ENCODE results near the gene SPRING1. TPM values are rescaled to one million over a fixed set of nuclear protein-coding genes. Genes with fewer than 3 reads are reported as not detected.

The SPRING1 gene, protein sequence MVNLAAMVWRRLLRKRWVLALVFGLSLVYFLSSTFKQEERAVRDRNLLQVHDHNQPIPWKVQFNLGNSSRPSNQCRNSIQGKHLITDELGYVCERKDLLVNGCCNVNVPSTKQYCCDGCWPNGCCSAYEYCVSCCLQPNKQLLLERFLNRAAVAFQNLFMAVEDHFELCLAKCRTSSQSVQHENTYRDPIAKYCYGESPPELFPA
- total RNA-seq = 10 to 100 TPM in 1 of 2 donors, 1 to 10 TPM in 1; 8.1 to 11.7 TPM
- polyA plus RNA-seq = 1 to 10 TPM; 6.0 to 8.7 TPM

DNA sequence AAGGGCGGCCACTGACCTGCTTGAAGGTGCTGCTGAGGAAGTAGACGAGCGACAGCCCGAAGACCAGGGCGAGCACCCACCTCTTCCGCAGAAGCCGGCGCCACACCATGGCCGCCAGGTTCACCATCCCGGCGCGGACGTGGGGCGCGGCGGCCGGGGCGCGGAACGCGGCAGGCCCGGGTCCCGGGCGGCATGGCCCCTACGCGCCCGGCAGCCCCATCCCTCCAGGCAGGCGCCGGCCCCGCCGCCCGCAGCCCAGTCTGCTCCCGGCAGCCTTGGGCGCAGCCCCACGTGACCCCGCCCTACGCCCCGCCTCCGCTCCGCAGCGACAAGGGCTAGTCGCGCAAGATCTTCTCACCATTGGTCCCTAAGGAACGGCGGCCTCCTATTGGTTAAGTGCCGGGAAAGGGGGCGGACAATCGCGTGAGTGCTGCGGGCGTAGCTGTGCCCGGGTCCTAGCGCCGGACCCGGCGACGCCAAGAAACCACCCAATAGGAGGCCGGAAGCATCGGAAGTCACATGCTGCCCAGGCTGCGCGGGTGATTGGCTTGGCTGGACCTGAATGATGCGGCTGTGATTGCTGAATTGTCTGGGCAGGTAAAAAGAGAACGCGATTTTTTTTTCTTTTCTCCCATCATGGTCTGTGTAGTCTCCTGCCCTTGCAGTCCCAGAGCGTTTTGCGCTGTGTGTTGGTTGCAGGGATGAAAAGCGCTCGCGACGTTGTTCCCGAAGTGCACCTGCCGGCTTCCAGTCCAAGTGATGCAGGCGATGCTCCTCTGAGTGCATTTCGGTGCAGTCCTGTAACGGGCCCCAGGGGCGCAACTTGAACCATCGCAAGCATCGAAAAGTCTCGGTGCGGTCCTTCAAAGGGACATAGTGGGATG, at the start of gene SPRING1, which contains the start of gene RNFT2:
Gene SPRING1, minus strand, starts transcription at position 296 of the 884 bp plus-strand sequence. Its CDS starts 169 bp downstream, at position 127.
Gene RNFT2, plus strand, starts transcription at position 542 of the 884 bp plus-strand sequence. CDS start 2,183 bp downstream, outside the sequence.
- WGBS = 1% methylated on average over 80 of the region's 80 CpGs
- Histone ChIP-seq H3K27me3 (ENCODE audit: control insufficient read depth in 4 of 4, insufficient read depth in 4 of 4, low read length in 3 of 4) (no peaks in the 10 kb centered on the region), H3K36me3 (ENCODE audit: control insufficient read depth in 4 of 4, insufficient read depth in 3 of 4, low read depth in 1 of 4, low read length in 3 of 4) (no peaks in the 10 kb centered on the region)

More for the DNA sequence above, at the start of gene SPRING1, which contains the start of gene RNFT2:
- Histone ChIP-seq H3K4me1 (ENCODE audit: control insufficient read depth in 4 of 4, insufficient read depth in 4 of 4, low read length in 3 of 4) (peaks cover 3 to 33% (median 28%) of the 10 kb centered on the region in 4 donors), H3K27ac (ENCODE audit: low read depth in 1 of 2, low read length in 2 of 2) (peak within 1 kb of the TSS; percentile 26 to 60), H3K9ac (ENCODE audit: low read depth in 1 of 2, low read length in 2 of 2) (peak within 1 kb of the TSS; percentile 61 to 91), H3K4me3 (ENCODE audit: low read depth in 1 of 3, low read length in 3 of 3) (peak within 1 kb of the TSS; percentile 79 to 99 (median 82)), H3K9me3 (ENCODE audit: control insufficient read depth in 4 of 4, low read length in 3 of 4) (no peaks in the 10 kb centered on the region)
- peak in 1 of 2 donors; percentile 23 for TF ChIP-seq RAD21 (IDR thresholded peaks at IDR 0.05)
- peak in 1 of 2 donors; percentile 14 for TF ChIP-seq JUND (IDR thresholded peaks at IDR 0.05)
- TF ChIP-seq YY1 (IDR thresholded peaks at IDR 0.05) = peak; percentile 64
- TF ChIP-seq, protein P1, sequence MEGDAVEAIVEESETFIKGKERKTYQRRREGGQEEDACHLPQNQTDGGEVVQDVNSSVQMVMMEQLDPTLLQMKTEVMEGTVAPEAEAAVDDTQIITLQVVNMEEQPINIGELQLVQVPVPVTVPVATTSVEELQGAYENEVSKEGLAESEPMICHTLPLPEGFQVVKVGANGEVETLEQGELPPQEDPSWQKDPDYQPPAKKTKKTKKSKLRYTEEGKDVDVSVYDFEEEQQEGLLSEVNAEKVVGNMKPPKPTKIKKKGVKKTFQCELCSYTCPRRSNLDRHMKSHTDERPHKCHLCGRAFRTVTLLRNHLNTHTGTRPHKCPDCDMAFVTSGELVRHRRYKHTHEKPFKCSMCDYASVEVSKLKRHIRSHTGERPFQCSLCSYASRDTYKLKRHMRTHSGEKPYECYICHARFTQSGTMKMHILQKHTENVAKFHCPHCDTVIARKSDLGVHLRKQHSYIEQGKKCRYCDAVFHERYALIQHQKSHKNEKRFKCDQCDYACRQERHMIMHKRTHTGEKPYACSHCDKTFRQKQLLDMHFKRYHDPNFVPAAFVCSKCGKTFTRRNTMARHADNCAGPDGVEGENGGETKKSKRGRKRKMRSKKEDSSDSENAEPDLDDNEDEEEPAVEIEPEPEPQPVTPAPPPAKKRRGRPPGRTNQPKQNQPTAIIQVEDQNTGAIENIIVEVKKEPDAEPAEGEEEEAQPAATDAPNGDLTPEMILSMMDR (IDR thresholded peaks at IDR 0.05; ENCODE audit: low read depth, low read length, missing input control) = no peak
- peak; percentile 55 to 88 for TF ChIP-seq GABPA (IDR thresholded peaks at IDR 0.05 in 1 of 2, conservative IDR thresholded peaks at IDR 0.05 in 1 of 2)
- no peak for TF ChIP-seq HNF4G (IDR thresholded peaks at IDR 0.05)
- TF ChIP-seq HNF4A (conservative IDR thresholded peaks at IDR 0.05) = peak in 1 of 2 donors; percentile 34
- peak; percentile 38 to 56 for TF ChIP-seq RXRA (IDR thresholded peaks at IDR 0.05)
- TF ChIP-seq, protein P2, sequence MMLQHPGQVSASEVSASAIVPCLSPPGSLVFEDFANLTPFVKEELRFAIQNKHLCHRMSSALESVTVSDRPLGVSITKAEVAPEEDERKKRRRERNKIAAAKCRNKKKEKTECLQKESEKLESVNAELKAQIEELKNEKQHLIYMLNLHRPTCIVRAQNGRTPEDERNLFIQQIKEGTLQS (IDR thresholded peaks at IDR 0.05) = no peak
- TF ChIP-seq, protein P3, sequence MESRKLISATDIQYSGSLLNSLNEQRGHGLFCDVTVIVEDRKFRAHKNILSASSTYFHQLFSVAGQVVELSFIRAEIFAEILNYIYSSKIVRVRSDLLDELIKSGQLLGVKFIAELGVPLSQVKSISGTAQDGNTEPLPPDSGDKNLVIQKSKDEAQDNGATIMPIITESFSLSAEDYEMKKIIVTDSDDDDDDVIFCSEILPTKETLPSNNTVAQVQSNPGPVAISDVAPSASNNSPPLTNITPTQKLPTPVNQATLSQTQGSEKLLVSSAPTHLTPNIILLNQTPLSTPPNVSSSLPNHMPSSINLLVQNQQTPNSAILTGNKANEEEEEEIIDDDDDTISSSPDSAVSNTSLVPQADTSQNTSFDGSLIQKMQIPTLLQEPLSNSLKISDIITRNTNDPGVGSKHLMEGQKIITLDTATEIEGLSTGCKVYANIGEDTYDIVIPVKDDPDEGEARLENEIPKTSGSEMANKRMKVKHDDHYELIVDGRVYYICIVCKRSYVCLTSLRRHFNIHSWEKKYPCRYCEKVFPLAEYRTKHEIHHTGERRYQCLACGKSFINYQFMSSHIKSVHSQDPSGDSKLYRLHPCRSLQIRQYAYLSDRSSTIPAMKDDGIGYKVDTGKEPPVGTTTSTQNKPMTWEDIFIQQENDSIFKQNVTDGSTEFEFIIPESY (IDR thresholded peaks at IDR 0.05) = peak; percentile 45
- peak; percentile 25 for TF ChIP-seq FOXA1 (IDR thresholded peaks at IDR 0.05)
- TF ChIP-seq SP1 (IDR thresholded peaks at IDR 0.05) = peak; percentile 96
- TF ChIP-seq, protein P4, sequence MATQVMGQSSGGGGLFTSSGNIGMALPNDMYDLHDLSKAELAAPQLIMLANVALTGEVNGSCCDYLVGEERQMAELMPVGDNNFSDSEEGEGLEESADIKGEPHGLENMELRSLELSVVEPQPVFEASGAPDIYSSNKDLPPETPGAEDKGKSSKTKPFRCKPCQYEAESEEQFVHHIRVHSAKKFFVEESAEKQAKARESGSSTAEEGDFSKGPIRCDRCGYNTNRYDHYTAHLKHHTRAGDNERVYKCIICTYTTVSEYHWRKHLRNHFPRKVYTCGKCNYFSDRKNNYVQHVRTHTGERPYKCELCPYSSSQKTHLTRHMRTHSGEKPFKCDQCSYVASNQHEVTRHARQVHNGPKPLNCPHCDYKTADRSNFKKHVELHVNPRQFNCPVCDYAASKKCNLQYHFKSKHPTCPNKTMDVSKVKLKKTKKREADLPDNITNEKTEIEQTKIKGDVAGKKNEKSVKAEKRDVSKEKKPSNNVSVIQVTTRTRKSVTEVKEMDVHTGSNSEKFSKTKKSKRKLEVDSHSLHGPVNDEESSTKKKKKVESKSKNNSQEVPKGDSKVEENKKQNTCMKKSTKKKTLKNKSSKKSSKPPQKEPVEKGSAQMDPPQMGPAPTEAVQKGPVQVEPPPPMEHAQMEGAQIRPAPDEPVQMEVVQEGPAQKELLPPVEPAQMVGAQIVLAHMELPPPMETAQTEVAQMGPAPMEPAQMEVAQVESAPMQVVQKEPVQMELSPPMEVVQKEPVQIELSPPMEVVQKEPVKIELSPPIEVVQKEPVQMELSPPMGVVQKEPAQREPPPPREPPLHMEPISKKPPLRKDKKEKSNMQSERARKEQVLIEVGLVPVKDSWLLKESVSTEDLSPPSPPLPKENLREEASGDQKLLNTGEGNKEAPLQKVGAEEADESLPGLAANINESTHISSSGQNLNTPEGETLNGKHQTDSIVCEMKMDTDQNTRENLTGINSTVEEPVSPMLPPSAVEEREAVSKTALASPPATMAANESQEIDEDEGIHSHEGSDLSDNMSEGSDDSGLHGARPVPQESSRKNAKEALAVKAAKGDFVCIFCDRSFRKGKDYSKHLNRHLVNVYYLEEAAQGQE (IDR thresholded peaks at IDR 0.05) = no peak
- TF ChIP-seq EGR1 (IDR thresholded peaks at IDR 0.05; ENCODE audit: low read depth in 2 of 2) = peak; percentile 82 to 87
- TF ChIP-seq, protein P5, sequence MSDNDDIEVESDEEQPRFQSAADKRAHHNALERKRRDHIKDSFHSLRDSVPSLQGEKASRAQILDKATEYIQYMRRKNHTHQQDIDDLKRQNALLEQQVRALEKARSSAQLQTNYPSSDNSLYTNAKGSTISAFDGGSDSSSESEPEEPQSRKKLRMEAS (IDR thresholded peaks at IDR 0.05) = peak; percentile 80
- peak; percentile 99 for DNase-seq (ENCODE audit: low spot score)
